HuH-7 (cell line): ENCODE measurements around the gene TXNL4B.
"Not testable (repeated sequence)": the region's sequence is repeated elsewhere in the genome, so short reads cannot be mapped to it uniquely, and the experiment has no call there.

Experiments used
- DNase-seq: peaks from one replicate; pipeline ENCODE4 v3.0.0; 2011; ENCODE audit warnings: low spot score

Gene TXNL4B

DNA sequence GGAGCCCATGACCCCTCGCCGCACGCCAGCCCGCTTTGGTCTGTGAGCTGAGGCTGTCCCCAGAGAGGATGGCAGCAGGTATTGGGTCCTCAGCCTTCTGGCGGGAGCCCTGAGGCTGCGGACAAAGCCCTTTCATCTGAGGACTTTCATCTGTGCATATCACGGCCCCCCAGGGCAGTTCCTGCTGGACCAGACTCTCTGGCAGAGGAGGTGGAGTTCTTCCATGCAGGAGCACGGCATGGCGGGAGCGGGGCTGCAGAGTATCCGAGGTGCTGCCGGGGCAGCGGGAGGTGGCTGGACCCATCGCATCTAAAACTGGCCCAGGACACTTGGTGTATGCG is 19.0 kb upstream of the TXNL4B start:
- no peak for DNase-seq

DNA sequence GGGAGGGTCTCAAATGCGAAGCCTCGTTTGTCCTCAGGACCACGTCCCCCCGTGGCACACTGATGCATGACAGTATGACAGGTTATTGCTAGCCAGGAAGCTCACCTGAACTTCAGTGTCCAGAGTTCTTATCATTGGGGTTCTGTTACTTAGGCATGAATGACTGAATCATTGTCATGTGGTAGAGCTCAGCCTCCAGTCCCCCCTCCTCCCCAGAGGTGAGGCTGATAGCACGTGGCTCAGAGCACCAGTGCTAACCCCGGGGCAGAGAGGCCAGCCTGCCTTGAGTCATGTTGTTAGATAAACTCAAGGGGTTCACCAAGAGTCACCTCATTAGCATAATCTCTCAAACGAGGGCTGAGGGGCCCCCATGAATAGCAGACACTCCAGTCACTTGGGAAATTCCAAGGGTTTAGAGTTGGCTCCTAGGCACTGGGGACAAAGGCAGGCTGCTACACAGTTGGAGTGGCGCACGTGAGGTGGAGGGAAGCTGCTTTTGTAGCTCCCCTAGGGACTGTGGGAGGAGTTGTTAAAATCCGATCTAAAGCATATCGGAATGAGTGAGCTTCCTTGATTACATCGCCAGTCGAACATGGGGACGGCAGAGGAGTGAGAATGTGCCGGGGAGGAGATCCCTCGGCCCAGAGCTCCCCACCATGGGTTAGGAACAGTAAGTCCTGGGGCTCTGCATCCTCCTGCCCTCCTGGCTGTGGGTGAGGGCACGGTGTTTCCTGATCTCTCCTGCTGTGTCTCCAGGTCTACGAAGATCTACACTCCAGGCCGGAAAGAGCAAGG is 18.4 kb upstream of the TXNL4B start:
- no peak for DNase-seq

- DNase-seq = no peak
These were observed 17.5 kb upstream of the TXNL4B start for GRCh38 chr16:72110662-72111615.

GRCh38 chr16:72109966-72110530 is 16.6 kb upstream of the TXNL4B start:
- DNase-seq = no peak

DNA sequence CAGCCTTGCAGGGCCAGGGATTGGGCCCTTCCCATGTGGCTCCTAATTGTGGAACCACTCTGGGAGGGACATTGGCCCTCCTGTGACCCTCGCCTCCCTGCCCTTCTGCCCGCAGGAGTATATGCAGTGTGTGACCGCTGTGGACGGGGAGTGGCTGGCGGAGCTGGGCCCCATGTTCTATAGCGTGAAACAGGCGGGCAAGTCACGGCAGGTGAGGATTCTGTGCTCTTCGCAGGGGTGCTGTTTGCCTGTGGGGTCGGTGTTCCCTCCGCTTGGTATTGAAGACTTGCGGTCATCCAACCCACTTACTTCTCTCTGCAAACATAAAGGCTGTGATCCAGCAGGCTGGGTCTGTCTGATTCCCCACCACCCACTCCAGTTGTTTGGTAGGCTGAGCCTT is 15.9 kb upstream of the TXNL4B start:
- DNase-seq = no peak

DNA sequence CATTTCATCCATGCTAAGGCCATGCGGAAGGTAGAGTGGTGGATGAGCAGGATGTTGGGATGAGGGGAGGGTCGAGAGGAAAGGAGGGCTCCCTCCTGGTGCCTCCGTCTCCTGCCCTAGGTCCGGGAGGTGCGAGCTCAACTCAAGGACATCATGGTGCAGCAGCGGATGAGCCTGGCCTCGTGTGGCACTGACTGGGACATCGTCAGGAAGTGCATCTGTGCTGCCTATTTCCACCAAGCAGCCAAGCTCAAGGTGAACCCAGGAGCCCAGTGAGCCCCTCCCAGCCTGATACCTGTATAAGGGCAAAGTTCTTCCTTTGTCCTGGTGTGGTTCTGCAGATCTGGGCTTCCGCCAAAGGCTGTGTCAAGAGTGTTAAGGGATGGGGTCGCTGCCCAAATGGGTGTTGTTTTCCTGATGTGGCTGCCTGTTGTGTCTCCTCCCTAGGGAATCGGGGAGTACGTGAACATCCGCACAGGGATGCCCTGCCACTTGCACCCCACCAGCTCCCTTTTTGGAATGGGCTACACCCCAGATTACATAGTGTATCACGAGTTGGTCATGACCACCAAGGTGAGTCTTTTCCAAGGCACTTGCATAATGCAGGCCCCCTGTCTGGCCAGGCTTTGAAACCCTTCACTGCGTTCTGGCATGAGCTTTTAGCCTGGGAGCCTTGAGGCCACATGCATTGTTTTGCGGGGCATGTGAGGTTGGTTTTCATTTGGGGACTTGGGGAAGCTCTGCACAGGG is 15.1 kb upstream of the TXNL4B start:
- no peak for DNase-seq

GRCh38 chr16:72107371-72107770 is 14.0 kb upstream of the TXNL4B start:
- no peak for DNase-seq

GRCh38 chr16:72105978-72106377 is 12.6 kb upstream of the TXNL4B start:
- no peak for DNase-seq

GRCh38 chr16:72104905-72105304 is 11.5 kb upstream of the TXNL4B start:
- DNase-seq = no peak

DNA sequence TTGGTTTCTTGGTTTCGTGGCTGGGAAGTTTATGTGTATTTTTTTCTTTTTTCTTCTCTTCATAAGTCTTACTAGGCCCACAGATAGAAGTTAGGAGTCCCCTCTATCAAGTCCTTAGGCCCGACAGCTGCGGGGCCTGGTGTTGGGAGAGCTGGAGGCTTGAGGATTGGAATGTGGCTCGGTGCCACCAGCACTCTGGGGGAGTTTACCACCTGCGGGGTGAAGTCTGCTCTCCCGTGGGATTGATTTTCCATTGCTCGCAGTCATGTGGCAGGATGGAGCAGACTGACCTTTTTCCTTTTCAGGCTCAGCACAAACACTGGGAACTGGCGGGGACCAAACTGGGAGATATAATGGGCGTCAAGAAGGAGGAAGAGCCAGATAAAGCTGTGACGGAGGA is 7.8 kb upstream of the TXNL4B start:
- no peak for DNase-seq

DNA sequence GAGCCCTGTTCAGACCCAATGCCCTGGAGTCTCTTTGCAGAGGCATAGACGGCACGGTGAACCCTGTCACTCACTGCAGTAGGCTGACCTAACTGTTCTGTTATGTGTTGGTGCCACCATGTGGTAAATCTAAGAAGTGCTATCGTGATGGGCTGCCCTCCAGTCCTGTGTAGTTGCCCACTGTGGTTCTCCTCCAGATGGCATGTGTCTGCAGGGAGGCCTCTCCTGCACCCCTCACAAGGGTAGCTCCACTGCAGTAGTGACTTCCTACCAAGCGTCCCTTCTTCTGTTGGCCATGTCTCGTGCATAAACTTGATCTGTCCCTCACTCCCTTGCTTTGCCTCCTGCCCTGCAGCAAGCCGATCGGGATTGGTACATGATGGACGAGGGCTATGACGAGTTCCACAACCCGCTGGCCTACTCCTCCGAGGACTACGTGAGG is 6.0 kb upstream of the TXNL4B start:
- peak; percentile 92 for DNase-seq

GRCh38 chr16:72098936-72099335 is 5.5 kb upstream of the TXNL4B start:
- no peak for DNase-seq

DNA sequence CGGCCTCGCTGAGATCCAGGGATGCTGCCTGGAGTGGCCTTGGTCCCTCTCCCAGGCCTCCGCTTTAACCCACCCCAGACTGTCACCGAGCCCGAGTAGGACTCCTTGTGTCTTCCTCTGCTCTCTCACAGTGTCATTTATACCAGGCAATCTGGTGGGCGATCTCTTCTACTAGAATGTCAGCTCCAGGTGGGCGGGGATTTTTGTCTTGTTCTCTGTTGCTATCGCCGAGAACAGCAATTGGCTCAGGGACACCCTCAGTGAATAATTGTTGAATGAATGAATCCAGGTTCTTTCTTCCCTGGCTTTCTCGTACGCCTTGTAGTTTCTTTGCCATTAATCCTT is 818 bp upstream of the TXNL4B start:
- no peak for DNase-seq

DNA sequence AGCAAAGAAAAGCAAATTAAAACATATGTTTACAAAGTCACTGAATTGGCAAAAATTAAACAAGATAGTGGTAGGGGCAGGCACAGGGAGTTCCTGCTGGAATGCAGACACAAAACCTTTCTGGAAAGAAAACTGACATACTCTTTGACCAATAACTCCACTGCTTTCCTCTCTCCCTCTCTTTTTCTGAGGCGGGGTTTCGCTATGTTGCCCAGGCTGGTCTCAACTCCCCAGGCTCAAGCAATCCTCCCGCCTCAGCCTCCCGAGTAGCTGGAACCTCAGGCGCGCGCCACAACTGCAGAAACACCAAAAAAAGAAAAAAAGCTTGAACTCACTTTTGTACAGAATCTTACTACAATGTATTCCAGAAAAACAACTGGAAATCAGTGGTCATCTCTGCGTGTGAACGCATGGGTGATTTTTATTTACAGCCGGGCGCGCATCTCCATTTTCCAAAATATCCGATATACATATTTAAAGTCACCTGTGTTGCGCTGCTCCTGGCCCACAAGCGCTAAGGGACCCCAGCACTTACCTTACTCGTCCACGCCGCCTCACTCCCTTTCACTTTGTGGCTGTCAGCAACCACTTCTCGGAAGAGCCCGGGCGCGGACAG is 480 bp downstream of the TXNL4B start:
- DNase-seq = no peak

DNA sequence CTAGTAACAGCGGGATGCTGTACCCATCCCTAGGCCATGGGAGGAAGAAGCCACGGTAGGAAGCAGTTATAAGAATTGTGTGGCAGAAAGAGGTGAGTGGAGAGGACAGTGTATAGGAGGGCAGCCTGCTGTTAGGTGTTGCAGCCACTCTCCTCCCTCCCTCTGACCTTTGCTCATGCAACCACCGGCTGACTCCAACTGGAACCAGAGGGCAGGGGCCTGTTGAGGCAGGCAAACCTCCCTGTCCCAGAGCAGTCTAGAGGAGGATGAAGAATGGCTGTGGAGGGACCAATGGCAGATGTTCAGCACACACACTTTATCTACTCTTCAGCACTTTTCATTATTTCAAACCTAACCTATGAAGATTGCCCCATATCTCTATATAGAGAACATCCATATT is 2.2 kb downstream of the TXNL4B start:
- DNase-seq = no peak

DNA sequence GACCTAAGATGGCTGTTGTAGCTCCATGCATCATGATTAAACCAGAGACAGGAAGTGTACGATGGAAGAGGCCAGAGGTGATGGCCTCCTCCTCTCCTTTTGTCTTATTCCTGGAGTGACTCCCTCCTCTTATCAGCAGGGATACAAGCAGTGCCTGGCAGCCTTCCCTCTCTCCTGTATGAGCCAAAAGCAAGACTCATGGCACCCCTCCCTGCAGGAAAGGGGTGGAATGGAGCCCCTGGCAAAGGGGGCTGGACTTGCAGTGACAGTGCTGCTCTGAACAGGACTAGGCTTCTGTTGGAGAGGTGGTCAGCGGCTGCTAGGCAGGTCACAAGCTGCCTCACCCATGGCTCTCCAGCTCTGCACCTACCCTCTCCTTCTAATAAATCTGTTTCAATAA is 8.4 kb downstream of the TXNL4B start:
- DNase-seq = no peak

DNA sequence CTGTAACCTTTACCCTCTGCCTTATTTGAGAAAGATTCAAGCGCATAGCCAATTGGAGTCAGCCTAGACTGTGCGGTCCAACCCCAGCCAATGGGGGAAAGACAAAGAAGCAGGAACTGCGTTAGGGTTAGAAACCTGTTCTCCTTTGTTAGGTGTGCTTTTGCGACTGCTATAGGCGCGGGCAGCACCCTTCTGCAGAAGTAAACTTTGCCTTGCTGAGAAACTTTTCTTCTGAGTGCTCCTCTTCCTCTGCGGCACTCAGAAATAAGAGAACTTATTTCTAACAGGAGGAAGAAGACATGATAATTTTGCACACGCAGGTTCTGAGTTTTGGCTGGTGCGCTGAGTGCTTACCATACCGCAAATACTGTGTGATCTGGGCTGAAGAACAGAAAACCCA is 9.0 kb downstream of the TXNL4B start:
- DNase-seq = no peak

- no peak for DNase-seq
These were observed 9.5 kb downstream of the TXNL4B start for GRCh38 chr16:72083778-72084404.

- DNase-seq = not testable (repeated sequence)
These were observed 16.3 kb downstream of the TXNL4B start for GRCh38 chr16:72076991-72077706.

- not testable (repeated sequence) for DNase-seq
These were observed 18.4 kb downstream of the TXNL4B start for GRCh38 chr16:72075067-72075466.
